Stimulated activated CD8-positive, alpha-beta memory T cell treated with anti-CD3 and anti-CD28 coated beads, Interleukin-15, amount 100 ng/mL, for 48 hours (primary cell): ENCODE measurements around the gene TGIF1.
A peak's percentile ranks its signal among the peaks of the same experiment; 100 is the strongest.

Source experiments
- DNase-seq, 2 donors: peaks; one replicate each; pipeline ENCODE4 v3.0.0-alpha.2; 2020; ENCODE audit warnings: low read depth in 2 of 2

The TGIF1 gene

DNA sequence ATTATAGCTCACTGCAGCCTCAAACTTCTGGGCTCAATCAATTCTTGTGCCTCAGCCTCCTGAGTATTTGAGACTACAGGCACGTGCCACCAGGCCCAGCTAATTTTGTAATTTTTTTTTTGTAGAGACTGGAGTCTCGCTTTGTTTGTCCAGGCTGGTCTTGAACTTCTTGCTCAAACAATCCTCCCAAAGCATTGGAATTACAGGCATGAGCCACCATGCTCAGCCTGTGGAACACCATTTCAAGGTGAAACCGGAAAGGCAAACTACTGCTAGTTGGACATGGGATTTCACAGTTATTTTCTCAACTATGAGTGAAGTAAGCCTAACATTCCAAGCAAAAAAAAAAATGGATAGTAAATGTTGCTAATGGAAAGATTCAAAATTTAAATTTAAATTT is 20.9 kb upstream of the TGIF1 start:
- no peak for DNase-seq

DNA sequence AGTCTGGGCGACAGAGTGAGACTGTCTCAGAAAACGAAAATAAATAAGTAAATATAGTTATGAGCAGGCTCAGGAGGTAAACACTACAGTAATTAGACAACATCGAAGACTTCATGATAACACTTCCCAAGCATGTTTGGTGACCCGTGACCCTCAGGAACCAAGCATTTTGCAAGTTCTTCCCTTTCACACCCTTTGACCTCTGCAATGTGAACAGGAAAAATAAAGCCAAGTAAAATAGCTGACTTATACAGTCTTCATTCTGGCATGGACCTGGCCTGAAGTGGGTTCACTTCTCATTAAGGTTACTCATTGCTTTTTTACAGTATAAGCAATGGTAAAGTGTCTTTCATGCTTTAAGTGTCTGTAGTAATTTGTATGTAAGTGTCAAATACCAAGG is 15.3 kb upstream of the TGIF1 start:
- DNase-seq = no peak

DNA sequence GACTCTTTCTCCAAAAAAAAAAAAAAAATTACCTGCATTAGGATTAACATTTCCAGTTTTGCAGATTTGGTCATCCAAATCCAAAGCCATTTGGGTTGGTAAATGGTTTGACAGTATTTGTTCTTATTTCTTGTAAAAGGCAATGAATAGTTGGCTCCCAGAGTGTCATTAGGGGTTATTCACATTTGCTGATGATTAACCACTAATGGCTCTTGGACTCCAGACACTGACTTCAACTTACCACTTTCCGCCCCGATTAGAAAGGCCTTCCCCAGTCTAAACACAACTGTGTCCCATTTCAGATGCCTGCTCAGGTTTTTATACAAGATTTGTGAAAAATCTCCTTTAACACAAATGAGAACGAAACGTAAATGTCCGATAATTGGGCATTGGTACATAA is 9.6 kb upstream of the TGIF1 start:
- no peak for DNase-seq

GRCh38 chr18:3441290-3441689 is 8.7 kb upstream of the TGIF1 start:
- no peak for DNase-seq

DNA sequence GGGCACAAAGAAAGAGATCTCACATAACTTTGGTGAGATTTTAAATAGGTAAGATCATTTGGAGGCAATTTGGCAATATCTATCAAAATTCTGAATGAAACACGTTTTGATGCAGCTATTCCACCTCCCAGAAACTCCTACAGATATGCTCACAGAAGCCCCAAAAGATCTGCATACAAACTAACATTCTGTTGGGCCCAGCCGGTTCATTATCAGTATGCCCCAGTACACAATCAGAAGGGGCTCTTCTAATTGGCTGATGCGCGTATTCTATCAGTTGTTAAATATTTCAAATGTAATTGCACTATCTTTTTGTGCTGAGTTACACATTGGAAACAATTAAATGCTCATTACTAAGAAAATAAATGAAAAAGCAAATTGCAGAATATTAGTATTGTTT is 7.1 kb upstream of the TGIF1 start:
- no peak for DNase-seq

DNA sequence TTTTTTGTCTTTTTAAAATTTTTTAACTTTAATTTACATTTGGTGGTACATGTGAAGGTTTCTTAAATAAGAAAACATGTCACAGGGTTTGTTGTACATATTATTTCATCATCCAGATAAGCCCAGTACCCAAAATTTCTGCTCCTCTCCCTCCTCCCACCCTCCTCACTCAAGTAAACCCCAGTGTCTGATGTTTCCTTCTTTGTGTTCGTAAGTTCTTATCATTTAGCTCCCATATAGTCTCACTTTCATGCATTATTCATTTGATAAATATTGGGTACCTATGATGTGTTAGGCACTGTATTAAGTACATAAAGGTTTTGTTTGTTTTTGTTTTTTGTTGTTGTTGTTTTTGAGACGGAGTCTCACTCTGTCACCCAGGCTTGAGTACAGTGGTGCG is 5.7 kb upstream of the TGIF1 start:
- DNase-seq = no peak

DNA sequence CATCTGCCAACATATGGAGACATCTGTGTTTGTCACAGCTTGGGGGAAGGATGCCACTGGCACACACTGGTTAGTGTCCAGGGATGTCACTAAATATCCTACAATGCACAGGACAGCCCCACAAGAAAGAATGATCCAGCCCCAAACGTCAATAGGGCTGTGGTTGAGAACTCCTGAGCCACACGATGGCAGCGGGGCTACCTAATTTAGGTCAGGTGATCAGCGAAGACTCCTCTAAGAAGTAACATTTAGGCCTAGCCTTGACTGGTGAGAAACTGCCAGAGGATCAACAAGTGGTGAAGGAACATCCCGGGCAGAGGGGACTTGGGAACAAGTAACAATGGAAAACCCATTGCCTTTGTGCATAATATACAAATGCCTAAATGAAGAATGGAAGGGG is 5.0 kb upstream of the TGIF1 start:
- no peak for DNase-seq

- no peak for DNase-seq
Measured at GRCh38 chr18:3447068-3447894, 2.7 kb upstream of the TGIF1 start.

DNA sequence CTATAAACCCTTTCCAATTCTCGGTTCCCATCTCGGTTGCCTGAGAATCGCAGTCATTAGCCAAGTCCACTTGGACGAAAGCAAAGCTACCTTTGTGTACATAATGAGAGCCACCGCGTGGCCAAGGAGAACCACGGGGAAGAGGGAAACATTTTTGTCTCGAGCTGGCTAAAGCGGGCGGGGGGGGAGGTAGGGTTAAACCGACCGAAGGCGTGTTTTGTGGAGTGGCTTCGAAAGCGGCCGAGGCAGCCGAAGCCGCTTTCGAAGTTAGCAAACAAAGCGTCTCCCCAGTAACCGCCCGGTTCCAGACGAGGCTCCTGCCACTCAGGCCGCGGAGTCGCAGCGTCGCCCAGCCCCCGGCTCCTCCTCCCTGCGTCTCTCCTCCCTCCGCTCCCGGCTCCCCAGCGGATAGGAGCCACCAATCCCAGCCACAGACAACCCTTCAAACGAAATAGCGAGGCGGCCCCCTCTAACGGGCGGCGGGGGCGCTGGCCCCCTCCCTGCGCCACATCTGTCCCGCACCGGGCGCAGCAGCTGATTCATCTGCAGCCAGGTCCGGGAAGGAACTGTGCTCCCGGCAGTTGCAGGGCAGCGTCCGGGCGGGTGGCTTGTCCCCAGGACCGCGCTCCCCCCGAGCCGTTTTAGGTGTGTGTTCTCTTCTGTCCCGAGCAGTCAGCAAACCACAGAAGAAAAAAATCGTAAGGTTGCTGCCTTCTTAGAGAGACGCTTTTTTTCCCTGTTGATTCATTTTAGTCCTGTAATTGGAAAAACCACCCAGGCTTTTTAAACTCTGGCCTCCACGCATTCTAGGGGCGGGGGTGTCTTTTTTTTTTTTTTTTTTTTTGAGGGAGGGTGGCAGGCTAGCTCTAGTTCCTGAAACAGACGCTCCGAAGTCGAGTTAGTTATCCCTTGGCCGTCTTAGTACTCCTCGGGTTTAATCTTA is 1.8 kb upstream of the TGIF1 start:
- DNase-seq = peak; percentile 82 to 85

DNA sequence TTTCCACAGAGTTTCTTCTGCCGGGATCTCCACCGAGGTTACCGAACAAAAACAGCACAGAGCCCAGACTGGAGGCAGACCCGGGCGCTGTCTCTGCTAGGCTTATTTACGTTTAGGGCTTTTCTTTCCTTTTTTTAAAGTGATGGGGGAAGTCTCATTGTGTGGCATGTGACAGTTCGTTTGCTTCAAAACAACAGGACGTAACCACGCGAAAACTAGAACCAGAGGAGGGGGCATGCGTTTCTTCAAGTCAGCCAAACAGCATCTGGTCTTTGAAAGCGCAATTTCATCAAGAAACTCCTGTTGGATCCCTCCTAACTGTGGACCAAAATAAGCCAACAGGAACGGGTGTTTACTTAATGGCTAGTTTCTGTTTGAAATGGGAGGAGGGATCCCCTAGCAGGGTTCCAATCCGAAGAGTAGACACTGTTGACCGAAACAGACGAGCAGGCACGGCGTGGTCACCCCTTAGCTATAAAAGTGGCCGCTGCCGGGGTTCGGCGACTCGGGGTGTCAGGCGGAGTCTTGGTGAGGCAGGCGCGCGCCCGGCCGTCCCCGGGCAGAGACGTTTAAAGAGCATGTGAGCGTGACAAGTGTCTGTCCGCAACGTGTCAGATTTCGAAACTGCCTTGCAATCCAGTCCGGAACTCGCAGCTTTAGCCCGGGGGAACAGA is 997 bp upstream of the TGIF1 start:
- DNase-seq = peak; percentile 74 to 77

DNA sequence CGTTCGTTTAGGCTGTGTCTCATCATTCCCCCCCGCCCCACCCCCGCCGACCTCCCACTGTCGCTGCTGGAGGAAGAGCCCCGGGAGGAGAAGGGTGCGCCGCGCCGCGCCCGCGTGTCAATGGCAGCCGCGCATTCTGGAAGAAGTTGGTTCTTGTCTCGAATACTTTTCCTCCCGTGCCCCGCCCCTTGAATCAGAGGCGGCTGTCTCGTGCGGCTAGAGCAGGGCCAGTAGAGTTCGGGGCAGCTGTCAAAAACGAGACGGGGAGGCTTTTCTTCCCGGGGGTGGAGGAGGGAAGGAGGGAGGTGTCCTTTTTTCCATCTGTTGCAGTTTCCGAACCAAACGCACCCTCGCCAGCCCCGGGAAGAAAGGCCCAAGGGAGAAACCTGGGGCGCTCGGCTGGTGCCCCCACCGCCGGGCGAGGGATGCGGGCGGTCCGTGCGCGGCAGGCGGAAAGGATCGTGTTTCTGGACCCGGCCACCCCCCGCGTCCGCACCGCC is 410 bp upstream of the TGIF1 start:
- DNase-seq = peak in 1 of 2 donors; percentile 24

DNA sequence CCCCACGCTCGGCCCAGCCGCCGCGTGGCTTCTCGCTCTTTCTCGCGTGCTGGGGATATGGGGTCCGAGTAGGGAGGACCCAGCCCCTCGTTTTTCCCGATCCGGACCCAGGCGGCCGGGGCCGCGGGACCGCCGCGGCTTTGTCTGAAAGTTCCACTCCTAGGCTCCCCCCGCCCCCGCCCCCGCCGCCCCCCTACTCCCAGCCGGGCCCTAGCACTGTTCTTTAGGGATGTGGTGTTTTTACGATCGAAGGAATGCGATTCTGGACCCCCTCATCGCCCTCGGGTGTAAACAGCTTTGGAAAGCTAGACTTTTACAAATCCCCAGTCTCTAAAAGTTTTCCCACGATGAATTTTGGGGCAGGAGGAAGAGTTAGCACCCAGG is 819 bp downstream of the TGIF1 start:
- no peak for DNase-seq

DNA sequence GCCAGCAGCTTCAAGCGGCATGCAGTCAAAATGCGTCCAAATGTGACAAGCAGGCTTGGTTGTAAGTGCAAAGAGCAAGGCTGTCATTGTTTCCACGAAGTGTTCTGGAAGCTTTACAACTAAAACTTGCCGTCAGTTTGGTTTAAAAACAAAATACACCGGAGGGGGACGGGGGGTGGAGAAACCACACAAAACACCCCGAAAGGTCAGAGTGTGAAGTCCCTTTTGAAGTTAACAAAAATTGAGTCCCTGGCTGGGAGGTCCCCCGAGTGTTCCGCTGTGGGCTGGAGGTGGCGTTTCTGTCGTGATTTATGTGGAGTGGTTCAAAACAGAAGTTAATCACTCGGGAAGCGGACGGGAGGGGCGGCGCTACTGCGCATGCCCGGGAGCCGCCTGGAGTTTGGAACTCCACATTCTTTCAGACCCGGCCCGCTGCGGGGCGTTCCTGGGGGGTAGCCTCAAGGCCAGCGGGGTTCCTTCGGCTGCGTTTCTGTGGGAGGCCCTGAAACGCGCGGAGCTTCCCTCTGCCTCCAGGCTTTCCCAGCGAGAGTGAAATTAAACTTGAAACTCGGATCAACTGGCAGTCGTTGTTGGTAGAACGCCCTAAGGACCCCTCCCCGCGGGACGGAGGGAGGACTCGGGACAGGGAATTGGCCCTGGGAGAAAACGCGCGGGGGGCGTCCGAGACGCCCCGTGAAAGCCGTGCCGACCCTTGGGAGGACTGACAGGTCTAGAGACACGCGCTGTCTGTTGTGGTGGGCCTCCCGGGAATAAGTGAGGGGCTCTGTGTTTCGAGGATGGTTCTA is 1.4 kb downstream of the TGIF1 start:
- peak; percentile 86 to 89 for DNase-seq

GRCh38 chr18:3451989-3452749 is 2.2 kb downstream of the TGIF1 start:
- DNase-seq = no peak

DNA sequence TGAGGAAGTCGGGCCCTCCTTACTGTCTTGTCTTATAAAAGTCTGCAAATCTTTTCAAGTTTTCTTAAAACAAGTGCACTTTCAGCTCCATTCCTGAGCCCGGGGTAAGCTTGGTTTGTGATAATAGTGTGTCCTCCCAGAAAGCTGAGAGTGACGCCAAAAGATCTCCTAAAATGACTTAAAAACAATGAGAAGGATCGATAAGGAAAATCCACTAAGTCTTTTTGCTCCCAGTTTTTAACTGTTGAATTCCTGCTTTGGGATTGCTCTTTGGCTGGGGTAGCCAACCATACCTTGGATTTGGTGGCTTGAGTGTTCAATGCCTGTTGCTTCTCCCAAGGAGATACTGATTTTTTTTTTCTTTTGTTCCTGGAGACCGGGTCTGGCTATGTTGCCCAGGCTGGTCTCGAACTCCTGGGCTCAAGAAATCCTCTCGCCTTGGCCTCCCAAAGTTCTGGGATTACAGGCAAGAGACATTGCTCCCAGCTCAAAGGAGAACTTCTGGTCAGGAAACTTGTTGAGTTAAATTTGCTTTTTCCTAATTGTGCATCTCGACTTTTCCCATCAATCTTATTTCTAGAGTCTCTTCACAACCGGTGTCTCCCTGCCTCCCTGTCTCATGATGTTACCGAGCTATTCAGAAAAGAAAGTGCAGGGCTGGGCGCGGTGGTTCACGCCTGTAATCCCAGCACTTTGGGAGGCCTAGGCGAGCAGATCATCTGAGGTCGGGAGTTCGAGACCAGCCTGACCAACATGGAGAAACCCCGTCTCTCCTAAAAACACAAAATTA is 3.0 kb downstream of the TGIF1 start:
- no peak for DNase-seq

- peak in 1 of 2 donors; percentile 25 for DNase-seq
Measured at GRCh38 chr18:3453540-3454364, 3.8 kb downstream of the TGIF1 start.

GRCh38 chr18:3454365-3455089 is 4.6 kb downstream of the TGIF1 start:
- no peak for DNase-seq

DNA sequence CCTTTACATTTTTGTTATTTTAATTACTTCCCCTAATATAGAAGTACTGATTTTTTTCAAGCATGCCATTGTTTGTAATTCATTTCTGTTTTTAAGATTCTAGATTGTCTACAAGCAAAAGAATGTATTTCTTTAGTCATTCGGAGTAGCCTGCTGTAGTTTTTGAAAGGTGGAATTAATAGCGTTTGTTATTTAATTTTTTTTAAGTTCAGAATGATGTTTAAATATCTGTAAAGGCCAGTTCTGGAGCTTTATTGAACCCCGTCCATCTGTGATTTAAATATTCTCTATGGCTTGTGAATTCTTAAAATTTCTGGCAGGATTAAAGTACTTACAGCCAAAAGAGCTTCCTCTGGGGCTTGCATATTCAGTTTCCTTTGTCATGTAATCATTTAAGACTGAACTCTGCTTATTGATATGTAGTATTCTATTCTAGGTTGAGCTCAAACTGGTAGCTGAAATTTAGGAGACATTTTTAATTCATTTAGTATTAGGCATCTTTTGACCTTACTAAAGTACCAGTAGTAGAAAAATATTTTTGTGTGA is 5.2 kb downstream of the TGIF1 start:
- no peak for DNase-seq
